HG03159 (cell line): ENCODE data around the gene TSPAN1.

Experiments
- ATAC-seq: cut with Tn5 transposase; IDR thresholded peaks from one replicate; pipeline ENCODE4 v1.9.1; 2021; ENCODE audit warnings: mild to moderate bottlenecking, moderate library complexity; ENCODE audit not compliant: unreplicated experiment

Gene TSPAN1

GRCh38 chr1:46186076-46186475 lies 11.2 kb downstream of the TSPAN1 start:
- ATAC-seq: no peak

GRCh38 chr1:46187106-46187869 lies 12.4 kb downstream of the TSPAN1 start:
- no peak for ATAC-seq

GRCh38 chr1:46188295-46189030 lies 13.6 kb downstream of the TSPAN1 start:
- no peak for ATAC-seq

GRCh38 chr1:46190539-46190938 lies 15.7 kb downstream of the TSPAN1 start:
- ATAC-seq: no peak

- ATAC-seq: no peak
Measured at GRCh38 chr1:46191033-46191701, 16.3 kb downstream of the TSPAN1 start.

- no peak for ATAC-seq
Measured at GRCh38 chr1:46192171-46192570, 17.3 kb downstream of the TSPAN1 start.

- ATAC-seq: no peak
Measured at GRCh38 chr1:46193285-46193684, 18.4 kb downstream of the TSPAN1 start.

- no peak for ATAC-seq
Measured at GRCh38 chr1:46193984-46194570, 19.2 kb downstream of the TSPAN1 start.

- ATAC-seq: no peak
Measured at GRCh38 chr1:46194641-46195193, 19.8 kb downstream of the TSPAN1 start.

- no peak for ATAC-seq
Measured at GRCh38 chr1:46196609-46197008, 21.7 kb downstream of the TSPAN1 start.

- no peak for ATAC-seq
Measured at GRCh38 chr1:46197560-46197963, 22.7 kb downstream of the TSPAN1 start.

GRCh38 chr1:46197964-46198811 lies 23.3 kb downstream of the TSPAN1 start, which contains the start of gene POMGNT1:
POMGNT1 (minus strand) TSS chr1:46198434; CDS start chr1:46197821, 613 bp downstream.
- peak; percentile 90 for ATAC-seq

- ATAC-seq: no peak
Measured at GRCh38 chr1:46199233-46199749, 24.4 kb downstream of the TSPAN1 start.

GRCh38 chr1:46203738-46204405 lies 29.0 kb downstream of the TSPAN1 start:
- no peak for ATAC-seq

GRCh38 chr1:46204406-46204742 lies 29.5 kb downstream of the TSPAN1 start:
- no peak for ATAC-seq

GRCh38 chr1:46205141-46205540 lies 30.3 kb downstream of the TSPAN1 start:
- no peak for ATAC-seq

GRCh38 chr1:46205791-46206190 lies 30.9 kb downstream of the TSPAN1 start:
- ATAC-seq: no peak

- no peak for ATAC-seq
Measured at GRCh38 chr1:46206399-46206798, 31.5 kb downstream of the TSPAN1 start.

GRCh38 chr1:46210561-46210960 lies 35.7 kb downstream of the TSPAN1 start:
- ATAC-seq: no peak
